Subcutaneous abdominal adipose tissue (tissue), 5 donors: ENCODE data around the gene DCC.

ENCODE experiments used
- H3K27ac ChIP-seq: one replicate; pipeline ENCODE4 v1.7.0; 2013; ENCODE audit warnings: low read depth, mild to moderate bottlenecking, inconsistent platforms, low read length, moderate library complexity
- H3K27me3 ChIP-seq, 5 donors: one replicate each; pipeline ENCODE4 v1.7.0; 2013; ENCODE audit warnings: low read length in 5 of 5, inconsistent platforms in 1 of 5; ENCODE audit not compliant: control insufficient read depth in 5 of 5, insufficient read depth in 4 of 5
- H3K36me3 ChIP-seq, 5 donors: one replicate each; pipeline ENCODE4 v1.7.0; 2013; ENCODE audit warnings: low read length in 5 of 5; ENCODE audit not compliant: control insufficient read depth in 5 of 5, insufficient read depth in 5 of 5
- H3K4me1 ChIP-seq, 5 donors: one replicate each; pipeline ENCODE4 v1.7.0; 2013; ENCODE audit warnings: low read length in 5 of 5, mild to moderate bottlenecking in 3 of 5, moderate library complexity in 1 of 5; ENCODE audit not compliant: control insufficient read depth in 5 of 5, insufficient read depth in 5 of 5
- H3K4me3 ChIP-seq, 5 donors: one replicate each; pipeline ENCODE4 v1.7.0; 2013; ENCODE audit warnings: low read length in 5 of 5, low read depth in 1 of 5
- H3K9ac ChIP-seq, 5 donors: one replicate each; pipeline ENCODE4 v1.7.0; 2013; ENCODE audit warnings: low read length in 5 of 5, mild to moderate bottlenecking in 4 of 5, moderate library complexity in 3 of 5
- H3K9me3 ChIP-seq, 5 donors: one replicate each; pipeline ENCODE4 v1.7.0; 2013; ENCODE audit warnings: low read length in 5 of 5; ENCODE audit not compliant: control insufficient read depth in 5 of 5
- donor health status: healthy.
- donor health status: healthy.
- donor health status: healthy.
- donor health status: healthy.
- donor health status: healthy.

Gene DCC

DNA sequence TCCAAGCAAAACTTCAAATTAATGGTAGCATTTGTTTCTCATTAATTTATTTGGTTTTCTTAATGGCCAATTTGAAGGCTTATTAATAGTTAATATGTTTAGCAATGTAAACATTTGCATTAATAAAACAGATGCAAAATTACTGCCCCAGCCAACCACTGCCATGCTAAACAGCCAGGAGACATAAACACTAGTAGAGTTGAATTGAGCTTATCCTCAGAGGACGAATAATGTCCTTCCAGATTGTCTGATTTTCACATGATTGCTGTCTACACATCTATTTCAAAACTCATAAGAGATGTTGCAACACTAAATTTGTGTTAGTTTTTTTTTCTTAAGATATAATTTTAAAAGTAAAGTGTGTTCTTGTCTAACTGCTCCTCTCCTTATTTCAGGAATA lies 128.5 kb downstream of the DCC start:
- H3K27ac ChIP-seq: no peak overlapping the region
- no peak overlapping the region for H3K4me3 ChIP-seq
- H3K27me3 ChIP-seq: peaks cover 0 to 3% (median 0%) of the 10 kb centered on the region in 5 donors
- H3K9ac ChIP-seq: no peak overlapping the region
- no peaks in the 10 kb centered on the region for H3K9me3 ChIP-seq
- H3K36me3 ChIP-seq: no peaks in the 10 kb centered on the region
- H3K4me1 ChIP-seq: no peaks in the 10 kb centered on the region

DNA sequence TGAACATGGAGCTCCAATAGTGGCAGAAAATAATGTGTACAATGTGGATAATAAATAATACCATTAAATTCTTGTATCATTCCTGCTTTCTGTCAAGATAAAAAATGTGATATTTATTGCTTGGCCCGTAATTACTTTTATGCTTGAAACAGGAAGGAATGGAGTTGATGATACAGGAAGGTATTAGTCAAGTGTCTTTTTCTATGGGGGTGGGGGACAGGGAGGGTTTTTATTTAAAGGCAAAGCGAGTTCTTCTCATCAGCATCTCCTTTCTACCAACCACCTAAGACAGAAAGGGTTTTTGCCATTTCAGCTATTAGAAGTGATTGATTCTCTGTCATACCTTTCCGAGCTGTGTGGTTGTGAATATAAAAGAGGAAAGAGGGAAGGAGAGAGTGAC lies 135.3 kb downstream of the DCC start:
- Histone ChIP-seq H3K4me1 (no peaks in the 10 kb centered on the region), H3K27ac (no peak overlapping the region), H3K9me3 (peaks cover 0 to 4% (median 0%) of the 10 kb centered on the region in 5 donors), H3K36me3 (no peaks in the 10 kb centered on the region), H3K9ac (no peak overlapping the region), H3K27me3 (no peaks in the 10 kb centered on the region), H3K4me3 (no peak overlapping the region)

DNA sequence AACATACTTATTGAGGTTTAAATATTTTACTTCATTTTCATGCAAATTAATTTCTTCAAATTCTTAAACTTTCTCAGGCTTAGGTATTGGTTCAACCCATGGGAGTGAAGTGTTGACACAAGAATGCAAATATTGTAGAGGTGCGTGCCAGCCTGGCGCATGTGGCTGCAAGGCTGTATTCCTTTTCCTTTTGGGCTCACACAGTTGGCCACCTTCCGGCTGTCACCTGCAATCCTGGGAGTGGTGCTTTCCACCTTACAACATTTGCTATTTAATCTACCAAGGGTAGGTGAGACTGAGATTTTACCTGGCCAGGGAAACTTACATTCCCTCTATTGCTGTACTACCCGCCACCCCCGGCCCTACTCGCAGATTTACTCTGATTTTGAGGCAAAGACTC lies 141.1 kb downstream of the DCC start:
- peaks cover 0 to 4% (median 0%) of the 10 kb centered on the region in 5 donors for H3K9me3 ChIP-seq
- H3K9ac ChIP-seq: no peak overlapping the region
- no peaks in the 10 kb centered on the region for H3K36me3 ChIP-seq
- no peaks in the 10 kb centered on the region for H3K4me1 ChIP-seq
- no peak overlapping the region for H3K27ac ChIP-seq
- H3K27me3 ChIP-seq: no peaks in the 10 kb centered on the region
- no peak overlapping the region for H3K4me3 ChIP-seq

DNA sequence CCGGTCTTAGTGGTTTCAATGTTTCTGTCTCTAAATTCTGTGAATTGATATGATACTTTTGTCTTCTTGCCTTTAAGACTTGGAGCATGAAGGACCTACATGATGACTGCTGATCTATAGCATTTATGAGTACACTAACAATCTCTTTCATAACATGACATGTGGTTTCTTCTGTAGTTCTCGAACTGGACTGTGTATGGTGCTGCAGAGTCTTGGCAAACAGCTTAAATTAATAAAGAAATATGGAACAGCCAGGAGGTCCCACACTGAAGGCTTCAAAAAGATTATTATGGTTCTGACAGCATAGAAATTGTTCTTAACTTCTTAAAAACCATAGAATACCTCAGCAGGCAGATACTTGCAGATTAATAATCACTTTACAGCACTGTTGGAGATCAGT lies 145.0 kb downstream of the DCC start:
- no peaks in the 10 kb centered on the region for H3K4me1 ChIP-seq
- H3K27ac ChIP-seq: no peak overlapping the region
- H3K9ac ChIP-seq: no peak overlapping the region
- H3K4me3 ChIP-seq: no peak overlapping the region
- no peaks in the 10 kb centered on the region for H3K9me3 ChIP-seq
- no peaks in the 10 kb centered on the region for H3K27me3 ChIP-seq
- H3K36me3 ChIP-seq: no peaks in the 10 kb centered on the region

GRCh38 chr18:52486052-52486451 lies 146.1 kb downstream of the DCC start:
- Histone ChIP-seq H3K4me3 (no peak overlapping the region), H3K9me3 (no peaks in the 10 kb centered on the region), H3K27ac (no peak overlapping the region), H3K4me1 (no peaks in the 10 kb centered on the region), H3K36me3 (no peaks in the 10 kb centered on the region), H3K9ac (no peak overlapping the region), H3K27me3 (no peaks in the 10 kb centered on the region)

DNA sequence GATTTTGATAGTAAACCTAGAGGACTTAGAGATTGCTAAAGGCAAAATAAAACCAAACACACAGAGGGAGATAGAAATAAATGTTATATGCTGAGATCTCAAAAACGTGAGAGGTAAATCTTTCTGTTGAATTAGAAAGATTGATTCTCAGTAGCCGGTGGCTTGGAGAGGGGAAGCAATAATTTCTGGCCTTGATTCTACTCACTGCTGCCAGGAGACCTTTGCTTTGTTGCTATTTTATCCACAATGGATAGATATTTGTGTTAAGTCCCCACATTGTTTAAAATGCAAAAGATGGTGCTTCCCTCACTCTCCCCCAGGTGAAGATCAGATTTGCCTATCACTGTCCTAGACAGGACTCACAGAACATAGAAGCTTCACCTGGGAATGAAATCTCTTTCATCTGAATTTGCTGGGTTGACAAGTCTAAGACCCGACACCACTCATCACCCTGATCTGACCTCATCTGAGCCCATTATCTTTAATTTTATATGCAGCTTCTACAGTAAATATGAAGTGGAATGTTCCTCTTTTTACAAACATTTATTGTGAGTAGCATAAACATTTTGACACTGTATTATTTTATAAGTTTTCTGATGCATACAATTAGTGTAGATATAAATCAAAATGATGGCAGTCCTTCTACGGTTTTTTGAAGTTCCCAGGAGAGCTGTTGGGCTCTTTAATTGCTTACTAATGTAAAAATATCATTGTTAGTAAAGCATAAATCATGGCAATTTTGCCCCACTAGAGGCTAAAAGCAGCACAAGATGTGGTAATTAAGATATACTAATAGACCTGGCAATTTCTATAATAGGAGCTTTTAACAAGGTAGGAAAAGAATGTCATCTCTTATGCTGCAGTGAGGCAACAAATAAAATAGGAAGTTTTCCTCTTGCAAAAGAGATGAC lies 149.7 kb downstream of the DCC start:
- Histone ChIP-seq H3K27ac (no peak overlapping the region), H3K9ac (no peak overlapping the region), H3K9me3 (peaks cover 0 to 21% (median 14%) of the 10 kb centered on the region in 5 donors), H3K36me3 (no peaks in the 10 kb centered on the region), H3K4me3 (no peak overlapping the region), H3K27me3 (no peaks in the 10 kb centered on the region), H3K4me1 (no peaks in the 10 kb centered on the region)

- Histone ChIP-seq H3K4me1 (no peaks in the 10 kb centered on the region), H3K9ac (no peak overlapping the region), H3K9me3 (peaks cover 0 to 28% (median 14%) of the 10 kb centered on the region in 5 donors)
Measured at GRCh38 chr18:52496426-52496825, 156.4 kb downstream of the DCC start.

DNA sequence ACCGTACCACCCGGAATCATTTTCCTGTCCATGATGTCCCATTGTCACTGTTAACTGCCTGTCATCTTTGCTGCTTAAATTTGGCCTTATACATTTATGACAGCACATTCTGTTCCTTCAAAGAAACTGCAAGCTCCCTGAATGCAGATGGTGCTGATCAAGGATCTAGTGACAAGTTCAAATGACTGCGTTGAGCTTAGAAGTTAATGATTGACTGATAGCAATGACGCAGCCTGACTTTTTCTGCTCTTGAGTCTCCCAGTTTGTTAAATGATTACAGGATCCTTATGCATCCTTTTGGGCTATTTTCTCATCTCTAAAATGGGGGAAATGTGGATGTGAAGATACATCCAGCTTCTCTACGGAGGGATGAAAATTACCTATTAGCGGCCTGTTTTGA lies 159.0 kb downstream of the DCC start:
- Histone ChIP-seq H3K36me3 (no peaks in the 10 kb centered on the region), H3K27ac (no peak overlapping the region), H3K9me3 (peaks cover 0 to 14% (median 3%) of the 10 kb centered on the region in 5 donors), H3K4me3 (no peak overlapping the region), H3K4me1 (no peaks in the 10 kb centered on the region), H3K9ac (no peak overlapping the region), H3K27me3 (peaks cover 0 to 2% (median 0%) of the 10 kb centered on the region in 5 donors)

More at GRCh38 chr18:52496426-52496825, 156.4 kb downstream of the DCC start:
- Histone ChIP-seq H3K27me3 (no peaks in the 10 kb centered on the region), H3K4me3 (no peak overlapping the region), H3K27ac (no peak overlapping the region), H3K36me3 (no peaks in the 10 kb centered on the region)

GRCh38 chr18:52499644-52500043 lies 159.6 kb downstream of the DCC start:
- peaks cover 0 to 7% (median 0%) of the 10 kb centered on the region in 5 donors for H3K9me3 ChIP-seq
- no peaks in the 10 kb centered on the region for H3K36me3 ChIP-seq
- peaks cover 0 to 2% (median 0%) of the 10 kb centered on the region in 5 donors for H3K27me3 ChIP-seq
- H3K4me1 ChIP-seq: no peaks in the 10 kb centered on the region
- H3K27ac ChIP-seq: no peak overlapping the region
- H3K4me3 ChIP-seq: no peak overlapping the region
- H3K9ac ChIP-seq: no peak overlapping the region

DNA sequence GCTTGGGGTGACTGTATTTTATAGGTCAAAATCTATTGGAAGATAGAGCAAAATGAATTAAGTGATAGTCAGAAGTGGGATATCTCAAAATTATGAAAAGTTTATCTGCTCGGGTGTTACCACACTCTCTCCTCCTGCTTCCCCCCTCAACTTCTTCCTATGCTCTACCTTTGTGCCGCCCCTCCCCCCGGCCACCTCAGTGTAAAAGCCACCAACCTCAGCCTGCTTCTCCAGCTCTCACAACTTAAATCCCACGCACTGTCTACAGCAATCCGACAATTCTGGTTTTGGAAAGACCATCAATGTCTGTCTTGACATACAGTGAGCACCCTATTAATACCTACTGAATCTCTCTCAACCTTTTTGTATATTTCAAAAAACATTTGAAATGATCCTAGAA lies 164.6 kb downstream of the DCC start:
- Histone ChIP-seq H3K27ac (no peak overlapping the region), H3K36me3 (no peaks in the 10 kb centered on the region), H3K9ac (no peak overlapping the region), H3K27me3 (peaks cover 0 to 2% (median 0%) of the 10 kb centered on the region in 5 donors), H3K4me1 (no peaks in the 10 kb centered on the region), H3K9me3 (no peaks in the 10 kb centered on the region), H3K4me3 (no peak overlapping the region)
